ENCODE measurements around the gene IL21R. TPM values are rescaled to one million over a fixed set of nuclear protein-coding genes. Genes with fewer than 3 reads are reported as not detected.

Gene IL21R
- total RNA-seq, 1 donor from 2014 or later: 167 TPM

GRCh38 chr16:27364493-27365141 lies 37.4 kb upstream of the IL21R start:
- H3K4me3 Mint-ChIP-seq: no peak overlapping the region
- ChIA-PET CTCF (interaction anchor here (4.1 to 11.2 kb wide), 2 partner anchors 12 to 129 kb away, joined by 24 to 98 read pairs; no protein-coding TSS in a partner anchor), POLR2A (interaction anchor here (1.2 to 28.2 kb wide), 4 partner anchors 37 to 185 kb away, joined by 3 to 1103 read pairs (median 62); partner anchors contain the start of genes IL21R and KDM8)
- ATAC-seq (ENCODE audit: low read depth): no peak
- no peaks in the 10 kb centered on the region for H3K9me3 Mint-ChIP-seq
- H3K4me1 Mint-ChIP-seq: peaks cover 61% of the 10 kb centered on the region
- peak overlapping the region; percentile 77 for H3K27ac Mint-ChIP-seq
- peaks cover 51% of the 10 kb centered on the region for H3K36me3 Mint-ChIP-seq (ENCODE audit: low read depth)
- DNase-seq: no peak
- intact Hi-C loops (cut with micrococcal nuclease): loop anchor here (10.0 kb wide), 1 partner anchor 1530 kb away; no protein-coding TSS in a partner anchor
- H3K27me3 Mint-ChIP-seq: no peaks in the 10 kb centered on the region
- no peak for TF ChIP-seq CTCF (IDR thresholded peaks at IDR 0.05)

- Mint-ChIP-seq H3K27me3 (no peaks in the 10 kb centered on the region), H3K4me3 (no peak overlapping the region), H3K9me3 (no peaks in the 10 kb centered on the region), H3K27ac (peak overlapping the region; percentile 77), H3K4me1 (peaks cover 67% of the 10 kb centered on the region), H3K36me3 (ENCODE audit: low read depth) (peaks cover 44% of the 10 kb centered on the region)
- TF ChIP-seq CTCF (IDR thresholded peaks at IDR 0.05): no peak
- intact Hi-C loops (cut with micrococcal nuclease): loop anchor here (10.0 kb wide), 1 partner anchor 1531 kb away; no protein-coding TSS in a partner anchor
- POLR2A ChIA-PET: interaction anchor here (0.6 to 28.2 kb wide), 13 partner anchors 13 to 200 kb away, joined by 3 to 1103 read pairs (median 6); partner anchors contain the start of genes IL21R and KDM8
- ATAC-seq (ENCODE audit: low read depth): no peak
- CTCF ChIA-PET: interaction anchor here (1.2 to 11.2 kb wide), 6 partner anchors 11 to 211 kb away, joined by 3 to 98 read pairs (median 30); partner anchors contain the start of gene IL21R
- no peak for DNase-seq
Observed at GRCh38 chr16:27365142-27366089, 36.6 kb upstream of the IL21R start.

- ChIA-PET POLR2A (interaction anchor here (0.6 to 28.2 kb wide), 32 partner anchors 11 to 668 kb away, joined by 3 to 1103 read pairs (median 6); partner anchors contain the start of genes GTF3C1, IL21R, KATNIP and KDM8), CTCF (interaction anchor here (0.9 to 11.2 kb wide), 21 partner anchors 10 to 212 kb away, joined by 3 to 98 read pairs (median 7); partner anchors contain the start of gene IL21R)
- H3K36me3 Mint-ChIP-seq (ENCODE audit: low read depth): peaks cover 30% of the 10 kb centered on the region
- peak overlapping the region; percentile 70 for H3K4me3 Mint-ChIP-seq
- H3K4me1 Mint-ChIP-seq: peaks cover 75% of the 10 kb centered on the region
- ATAC-seq (ENCODE audit: low read depth) (peak; percentile 4), DNase-seq (peak; percentile 40)
- intact Hi-C loops (cut with micrococcal nuclease): loop anchor here (1.0 to 10.0 kb wide), 5 partner anchors 35 to 1532 kb away; partner anchors contain the start of gene IL21R
- no peaks in the 10 kb centered on the region for H3K27me3 Mint-ChIP-seq
- TF ChIP-seq CTCF (IDR thresholded peaks at IDR 0.05): no peak
- peak overlapping the region; percentile 96 for H3K27ac Mint-ChIP-seq
- H3K9me3 Mint-ChIP-seq: no peaks in the 10 kb centered on the region
Observed at GRCh38 chr16:27366687-27367460, 35.1 kb upstream of the IL21R start.

GRCh38 chr16:27367461-27368357 lies 34.3 kb upstream of the IL21R start:
- peak overlapping the region; percentile 96 for H3K27ac Mint-ChIP-seq
- DNase-seq: peak; percentile 76
- CTCF ChIA-PET: interaction anchor here (0.7 to 11.2 kb wide), 29 partner anchors 9 to 213 kb away, joined by 3 to 98 read pairs (median 4); partner anchors contain the start of gene IL21R
- POLR2A ChIA-PET: interaction anchor here (0.6 to 28.2 kb wide), 39 partner anchors 10 to 669 kb away, joined by 3 to 1103 read pairs (median 5); partner anchors contain the start of genes GTF3C1, IL21R, KATNIP and KDM8
- TF ChIP-seq CTCF (IDR thresholded peaks at IDR 0.05): no peak
- no peaks in the 10 kb centered on the region for H3K9me3 Mint-ChIP-seq
- peak overlapping the region; percentile 70 for H3K4me3 Mint-ChIP-seq
- intact Hi-C loops (cut with micrococcal nuclease): loop anchor here (1.0 to 10.0 kb wide), 10 partner anchors 35 to 1533 kb away; partner anchors contain the start of genes IL21R and KDM8
- H3K27me3 Mint-ChIP-seq: no peaks in the 10 kb centered on the region
- peak; percentile 78 for ATAC-seq (ENCODE audit: low read depth)
- H3K36me3 Mint-ChIP-seq (ENCODE audit: low read depth): peaks cover 21% of the 10 kb centered on the region
- peaks cover 71% of the 10 kb centered on the region for H3K4me1 Mint-ChIP-seq
